ENCODE data around the gene HDAC4. TPM values are rescaled to one million over a fixed set of nuclear protein-coding genes. Genes with fewer than 3 reads are reported as not detected.

The HDAC4 gene
- polyA plus RNA-seq, 1 donor from 2014 or later: 2.8 TPM

DNA sequence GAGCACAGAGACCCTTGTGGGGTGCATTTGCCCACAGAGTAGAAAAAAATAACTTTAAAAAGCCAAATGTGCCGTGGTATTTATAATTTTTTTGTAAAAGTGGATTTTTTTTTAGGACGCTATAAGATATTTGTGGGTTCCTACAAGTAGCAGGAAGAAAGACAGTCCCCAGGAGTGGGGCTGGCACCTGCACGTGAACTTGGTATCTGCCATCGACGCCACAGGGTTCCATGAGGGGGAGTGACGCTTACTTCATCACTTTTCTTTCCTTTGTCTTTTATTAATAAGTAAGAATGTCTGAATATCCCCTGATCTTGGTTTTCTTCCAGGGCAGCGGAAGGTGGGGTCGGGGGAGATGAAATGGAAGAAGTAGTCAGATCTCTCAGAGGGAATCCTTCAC, 345.9 kb downstream of the HDAC4 start:
- Mint-ChIP-seq H3K27ac (no peak overlapping the region), H3K9me3 (no peaks in the 10 kb centered on the region), H3K4me3 (no peak overlapping the region)

DNA sequence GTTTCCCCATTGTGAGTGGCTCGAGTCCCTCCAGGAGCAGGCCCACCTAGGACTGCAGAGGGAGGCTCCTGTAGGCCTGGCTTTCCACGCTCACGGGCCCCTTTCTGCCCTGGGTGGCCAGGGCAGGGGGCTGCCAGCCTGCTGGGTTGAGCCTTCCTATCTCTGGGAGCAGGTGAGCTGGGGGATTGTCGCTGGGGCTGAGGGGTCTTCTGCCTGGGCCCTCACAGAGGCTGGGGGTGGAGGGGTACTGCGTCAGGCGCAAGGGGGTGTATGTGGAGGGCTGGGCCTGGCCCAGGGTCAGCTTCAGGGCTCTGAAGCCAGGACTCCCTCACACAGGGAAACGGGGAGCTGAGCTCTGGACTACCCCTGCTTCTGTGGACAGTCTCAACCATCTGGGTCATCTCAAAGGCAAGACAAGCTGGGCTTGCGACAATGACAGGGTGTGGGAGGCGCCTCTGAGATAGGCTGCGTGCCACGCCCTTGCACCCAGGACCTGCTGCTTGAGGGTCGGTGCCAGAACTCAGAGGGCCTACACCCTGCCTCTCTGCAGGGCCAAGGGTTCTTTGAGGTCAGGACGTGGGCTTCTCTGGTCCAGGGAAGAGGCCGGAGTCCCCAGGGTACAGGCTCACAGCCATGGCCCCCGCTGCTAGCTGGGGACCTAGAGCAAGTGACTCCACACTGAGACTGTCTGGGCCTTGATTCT, 346.9 kb downstream of the HDAC4 start:
- no peak overlapping the region for H3K4me3 Mint-ChIP-seq
- H3K4me1 Mint-ChIP-seq: no peaks in the 10 kb centered on the region
- H3K27me3 Mint-ChIP-seq: no peaks in the 10 kb centered on the region
- peaks cover 4% of the 10 kb centered on the region for H3K36me3 Mint-ChIP-seq
- H3K27ac Mint-ChIP-seq: no peak overlapping the region
- no peaks in the 10 kb centered on the region for H3K9me3 Mint-ChIP-seq

More for the DNA sequence above, 345.9 kb downstream of the HDAC4 start:
- H3K4me1 Mint-ChIP-seq: no peaks in the 10 kb centered on the region
- H3K27me3 Mint-ChIP-seq: no peaks in the 10 kb centered on the region
- H3K36me3 Mint-ChIP-seq: peaks cover 4% of the 10 kb centered on the region

DNA sequence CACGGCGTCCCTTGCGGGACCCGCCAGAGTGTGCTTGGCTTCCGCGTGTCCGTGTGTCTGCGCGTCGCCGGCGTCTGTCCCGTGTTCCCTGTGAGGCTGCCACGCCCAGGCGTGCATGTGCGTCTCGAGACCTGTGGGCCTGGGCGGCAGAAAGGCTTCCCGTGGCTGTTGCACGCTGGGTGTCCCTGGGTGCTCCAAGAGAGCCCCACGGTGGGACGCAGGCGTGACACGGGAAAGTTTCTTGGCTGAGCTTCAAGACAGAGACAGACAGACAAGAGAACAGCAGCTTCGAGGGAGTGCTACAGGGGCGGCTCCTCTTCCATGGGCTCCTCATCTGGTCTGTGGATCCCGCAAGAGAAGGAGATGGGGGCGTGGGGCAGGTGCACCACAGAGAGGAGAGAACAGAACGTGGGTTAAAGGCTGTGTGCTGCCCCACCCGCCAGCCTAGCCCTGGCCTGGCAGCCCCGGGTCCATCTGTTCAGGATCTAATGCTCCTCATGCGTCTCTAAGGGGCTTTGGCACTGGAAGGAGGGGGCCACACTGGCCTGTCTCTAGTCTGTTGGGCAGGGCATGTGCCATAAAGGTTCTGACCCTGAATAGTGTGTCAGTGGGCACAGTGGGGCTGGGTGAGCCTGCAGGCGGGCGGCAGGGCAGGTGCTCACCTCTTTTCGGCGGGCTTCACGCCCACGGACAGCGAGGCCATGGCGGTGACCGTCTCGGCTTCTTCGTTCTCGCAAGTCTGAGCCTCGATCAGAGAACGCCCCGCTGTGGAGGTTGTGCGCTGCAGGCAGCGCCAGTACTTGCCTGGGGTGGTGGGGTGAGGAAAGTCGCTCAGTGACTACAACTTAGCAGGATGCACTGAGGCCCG, 347.8 kb downstream of the HDAC4 start:
- peaks cover 0 to 4% (median 0%) of the 10 kb centered on the region in 3 donors for H3K9me3 Mint-ChIP-seq
- H3K36me3 Mint-ChIP-seq: peaks cover 4% of the 10 kb centered on the region
- H3K4me1 Mint-ChIP-seq: no peaks in the 10 kb centered on the region
- no peak overlapping the region for H3K27ac Mint-ChIP-seq
- H3K27me3 Mint-ChIP-seq: no peaks in the 10 kb centered on the region
- H3K4me3 Mint-ChIP-seq: no peak overlapping the region

DNA sequence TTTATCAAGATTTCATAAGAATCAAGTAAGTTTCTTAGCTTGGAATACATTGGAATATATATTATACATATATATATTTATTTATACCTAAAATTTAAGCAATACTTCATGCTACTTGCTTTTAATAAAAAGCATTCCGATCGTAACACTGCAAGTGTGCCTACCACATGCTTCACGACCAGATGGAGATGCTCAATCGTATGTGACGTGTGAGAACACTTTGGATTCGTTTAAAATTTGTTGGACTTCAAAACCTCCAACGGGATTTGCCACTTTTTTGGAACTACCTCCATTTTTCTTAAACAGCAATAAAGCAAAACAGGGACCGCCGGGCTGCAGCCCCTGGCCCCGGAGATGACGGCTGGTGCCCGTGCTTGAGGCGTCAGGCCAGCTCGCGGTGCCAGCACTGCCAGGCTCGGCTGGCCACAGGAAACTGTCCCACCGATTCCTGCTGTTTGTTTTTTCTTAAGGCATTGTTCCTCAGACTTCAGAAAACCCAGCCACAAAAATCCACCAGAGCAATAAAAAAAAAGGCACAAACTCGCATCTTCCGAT, 348.9 kb downstream of the HDAC4 start:
- Mint-ChIP-seq H3K27ac (no peak overlapping the region), H3K36me3 (peaks cover 4% of the 10 kb centered on the region), H3K4me3 (no peak overlapping the region), H3K27me3 (no peaks in the 10 kb centered on the region), H3K4me1 (no peaks in the 10 kb centered on the region), H3K9me3 (peaks cover 0 to 4% (median 0%) of the 10 kb centered on the region in 3 donors)

DNA sequence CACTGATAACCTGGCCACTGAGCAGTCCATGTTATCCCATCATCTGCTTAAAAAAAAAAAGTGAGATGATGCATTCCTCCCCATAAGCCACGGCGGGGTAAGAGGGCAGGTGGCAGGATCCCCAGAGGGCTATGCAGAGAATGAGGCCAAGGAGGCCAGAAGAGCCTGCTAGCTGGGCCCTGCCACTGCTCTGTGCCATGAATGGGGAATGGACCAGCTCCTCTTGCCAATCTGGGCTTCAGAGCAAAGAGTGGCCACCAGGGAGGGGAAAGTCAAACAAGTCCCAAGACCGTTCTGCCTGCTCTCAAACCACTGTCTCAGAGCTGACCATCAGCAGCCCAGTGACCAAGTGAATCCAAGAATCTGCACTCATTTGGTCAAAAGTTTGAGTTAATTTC, 350.6 kb downstream of the HDAC4 start:
- H3K4me3 Mint-ChIP-seq: no peak overlapping the region
- H3K27me3 Mint-ChIP-seq: no peaks in the 10 kb centered on the region
- H3K9me3 Mint-ChIP-seq: peaks cover 0 to 4% (median 0%) of the 10 kb centered on the region in 3 donors
- H3K36me3 Mint-ChIP-seq: peaks cover 4% of the 10 kb centered on the region
- no peak overlapping the region for H3K27ac Mint-ChIP-seq
- H3K4me1 Mint-ChIP-seq: no peaks in the 10 kb centered on the region

DNA sequence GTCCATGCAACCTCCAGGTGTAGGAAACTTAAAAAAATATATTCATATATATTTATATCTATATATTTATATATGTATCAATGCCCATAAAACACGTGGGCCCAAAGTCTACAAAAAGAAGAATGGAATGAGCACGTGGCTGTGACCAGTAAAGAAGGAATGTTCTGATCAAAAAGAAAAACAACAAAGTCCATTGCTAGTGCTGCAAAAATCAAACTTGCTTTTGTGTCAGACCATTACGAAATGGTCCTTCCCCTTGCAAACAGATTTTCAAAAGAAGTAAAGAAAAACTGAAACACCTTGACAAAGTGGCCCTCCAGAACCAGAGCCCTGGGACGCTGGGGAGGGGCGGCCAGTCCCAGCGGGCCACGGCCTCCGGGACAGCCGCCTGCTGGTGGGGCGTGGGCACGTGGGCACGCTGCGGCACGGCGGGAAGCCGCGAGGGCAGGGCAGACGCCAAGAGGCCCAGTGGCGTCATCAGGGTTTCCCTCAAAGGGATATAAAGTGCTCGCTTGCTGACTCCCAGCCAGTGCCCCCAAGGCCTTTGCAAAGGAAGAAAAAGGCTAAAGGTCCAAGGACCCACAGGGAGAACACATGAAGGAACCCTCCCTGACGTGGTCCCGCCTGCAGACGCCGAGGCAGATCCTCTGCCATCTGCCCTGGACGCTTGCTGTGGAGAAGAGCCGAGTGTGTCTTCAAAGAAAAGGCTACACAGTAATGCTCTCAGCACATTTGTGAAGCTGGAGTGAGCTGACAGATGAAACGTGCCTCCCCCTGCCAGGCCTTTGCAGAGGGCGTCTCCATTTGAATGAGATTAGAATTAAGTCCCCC, 351.2 kb downstream of the HDAC4 start:
- H3K9me3 Mint-ChIP-seq: peaks cover 0 to 4% (median 0%) of the 10 kb centered on the region in 3 donors
- peaks cover 1% of the 10 kb centered on the region for H3K36me3 Mint-ChIP-seq
- no peaks in the 10 kb centered on the region for H3K4me1 Mint-ChIP-seq
- no peak overlapping the region for H3K27ac Mint-ChIP-seq
- H3K27me3 Mint-ChIP-seq: no peaks in the 10 kb centered on the region
- no peak overlapping the region for H3K4me3 Mint-ChIP-seq

DNA sequence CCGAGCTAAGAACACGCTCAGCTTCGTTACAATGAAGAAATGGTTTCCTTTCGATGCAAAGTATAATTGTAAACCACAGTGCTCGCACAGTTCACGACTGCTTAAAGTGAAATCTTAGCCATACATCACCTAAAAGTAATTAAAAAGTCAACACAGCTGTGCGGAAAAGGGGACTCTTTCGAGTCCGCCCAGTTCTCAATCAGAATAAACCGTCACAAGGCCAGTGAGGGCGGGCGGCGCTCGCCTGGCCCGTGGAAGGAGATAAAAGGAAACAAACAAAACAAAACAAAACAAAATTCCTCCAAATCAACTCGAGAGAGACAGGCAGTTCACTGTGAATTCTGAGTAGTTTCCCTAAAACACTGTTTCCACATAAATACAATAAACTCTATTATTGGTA, 352.1 kb downstream of the HDAC4 start:
- no peak overlapping the region for H3K4me3 Mint-ChIP-seq
- no peaks in the 10 kb centered on the region for H3K27me3 Mint-ChIP-seq
- H3K4me1 Mint-ChIP-seq: no peaks in the 10 kb centered on the region
- no peak overlapping the region for H3K27ac Mint-ChIP-seq
- H3K9me3 Mint-ChIP-seq: peaks cover 0 to 4% (median 0%) of the 10 kb centered on the region in 3 donors
- H3K36me3 Mint-ChIP-seq: peaks cover 1% of the 10 kb centered on the region

DNA sequence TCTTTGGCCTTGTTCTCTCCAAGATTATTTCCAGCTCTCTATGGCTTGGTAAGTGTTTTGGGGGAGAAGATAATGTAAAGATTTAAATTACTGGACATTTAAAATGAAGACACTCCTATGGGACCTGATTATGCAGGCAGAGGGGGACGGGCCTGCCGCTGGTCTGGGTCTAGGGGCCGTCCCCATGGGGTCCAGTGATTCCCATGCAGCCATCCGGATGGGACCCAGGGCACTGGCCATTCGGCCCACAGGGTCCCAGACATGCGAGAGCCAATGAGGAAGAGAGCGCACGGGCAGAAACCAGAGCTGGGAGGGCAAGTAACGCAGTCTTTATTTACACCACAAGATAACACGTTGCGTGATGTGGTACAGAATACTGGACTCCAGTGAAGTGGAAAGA, 353.0 kb downstream of the HDAC4 start:
- Mint-ChIP-seq H3K27ac (no peak overlapping the region), H3K4me1 (peaks cover 0 to 2% (median 0%) of the 10 kb centered on the region in 3 donors), H3K9me3 (peaks cover 0 to 4% (median 0%) of the 10 kb centered on the region in 3 donors), H3K27me3 (no peaks in the 10 kb centered on the region), H3K36me3 (peaks cover 1% of the 10 kb centered on the region), H3K4me3 (no peak overlapping the region)

DNA sequence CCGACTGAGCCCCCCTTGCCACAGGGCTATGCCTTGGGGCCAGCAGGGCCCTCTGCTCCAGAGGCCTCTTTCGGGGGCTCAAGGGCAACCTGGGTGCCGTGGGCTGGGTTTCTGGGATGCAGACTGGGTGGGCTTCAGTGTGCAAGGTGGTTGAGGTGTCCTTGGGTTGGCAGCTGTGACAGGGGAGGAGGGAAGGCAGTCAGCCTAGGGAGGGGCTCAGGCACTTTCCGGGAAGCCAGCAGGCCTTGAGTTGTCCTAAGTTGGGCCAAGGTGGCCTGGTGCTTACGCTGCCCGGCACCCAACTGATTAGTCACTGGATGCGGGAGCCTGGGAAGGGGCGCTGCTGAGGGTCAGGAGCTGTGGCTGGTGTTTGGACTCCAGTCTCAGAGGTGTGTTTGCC, 353.4 kb downstream of the HDAC4 start:
- Mint-ChIP-seq H3K4me1 (peaks cover 0 to 2% (median 0%) of the 10 kb centered on the region in 3 donors), H3K36me3 (peaks cover 1% of the 10 kb centered on the region), H3K27me3 (no peaks in the 10 kb centered on the region), H3K27ac (no peak overlapping the region), H3K9me3 (peaks cover 0 to 4% (median 0%) of the 10 kb centered on the region in 3 donors), H3K4me3 (no peak overlapping the region)

DNA sequence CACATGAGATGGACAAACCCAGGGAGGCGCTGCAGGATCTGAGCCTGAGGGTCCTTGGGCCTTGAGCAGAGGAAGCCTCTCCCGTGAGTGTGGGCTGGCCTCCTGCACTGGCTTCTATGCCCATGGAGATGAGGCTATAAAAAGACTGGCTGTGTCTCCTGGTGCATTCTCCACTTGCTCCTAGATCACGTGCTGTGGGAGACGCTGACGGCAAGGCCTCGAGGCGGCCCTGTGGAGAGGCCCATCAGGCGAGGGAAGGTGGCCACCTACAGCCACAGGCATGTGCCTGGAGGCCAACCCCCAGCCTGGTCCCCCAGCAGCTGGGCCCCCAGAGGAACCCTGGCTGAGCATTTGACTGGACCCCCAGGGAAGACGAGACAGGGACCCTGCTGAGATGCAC, 354.0 kb downstream of the HDAC4 start:
- peaks cover 0 to 2% (median 0%) of the 10 kb centered on the region in 3 donors for H3K4me1 Mint-ChIP-seq
- no peak overlapping the region for H3K27ac Mint-ChIP-seq
- no peaks in the 10 kb centered on the region for H3K27me3 Mint-ChIP-seq
- H3K4me3 Mint-ChIP-seq: no peak overlapping the region
- H3K9me3 Mint-ChIP-seq: peaks cover 0 to 4% (median 0%) of the 10 kb centered on the region in 3 donors
- no peaks in the 10 kb centered on the region for H3K36me3 Mint-ChIP-seq

DNA sequence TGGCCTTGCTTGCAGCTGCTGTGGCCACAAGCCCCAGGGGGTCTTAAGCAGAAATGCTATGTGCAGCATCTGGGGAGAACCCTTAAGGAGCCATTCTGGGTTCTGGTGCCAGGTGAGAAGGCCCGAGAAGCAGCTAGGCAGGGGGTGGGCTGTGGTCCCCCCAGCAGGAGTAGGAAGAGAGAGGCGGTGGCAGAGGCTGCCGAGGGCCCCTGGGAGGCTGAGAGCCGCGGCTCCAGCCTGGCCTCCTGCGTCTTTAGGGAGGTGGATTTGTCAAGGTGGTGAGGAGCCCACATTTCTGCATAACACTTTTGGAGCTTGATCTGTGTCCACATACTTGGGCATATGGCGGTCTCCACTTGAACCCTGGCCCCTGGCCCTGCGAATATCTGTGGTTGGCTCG, 356.5 kb downstream of the HDAC4 start:
- H3K4me1 Mint-ChIP-seq: peaks cover 0 to 2% (median 0%) of the 10 kb centered on the region in 3 donors
- H3K36me3 Mint-ChIP-seq: no peaks in the 10 kb centered on the region
- peaks cover 0 to 4% (median 0%) of the 10 kb centered on the region in 3 donors for H3K9me3 Mint-ChIP-seq
- no peaks in the 10 kb centered on the region for H3K27me3 Mint-ChIP-seq
- H3K27ac Mint-ChIP-seq: no peak overlapping the region
- no peak overlapping the region for H3K4me3 Mint-ChIP-seq

DNA sequence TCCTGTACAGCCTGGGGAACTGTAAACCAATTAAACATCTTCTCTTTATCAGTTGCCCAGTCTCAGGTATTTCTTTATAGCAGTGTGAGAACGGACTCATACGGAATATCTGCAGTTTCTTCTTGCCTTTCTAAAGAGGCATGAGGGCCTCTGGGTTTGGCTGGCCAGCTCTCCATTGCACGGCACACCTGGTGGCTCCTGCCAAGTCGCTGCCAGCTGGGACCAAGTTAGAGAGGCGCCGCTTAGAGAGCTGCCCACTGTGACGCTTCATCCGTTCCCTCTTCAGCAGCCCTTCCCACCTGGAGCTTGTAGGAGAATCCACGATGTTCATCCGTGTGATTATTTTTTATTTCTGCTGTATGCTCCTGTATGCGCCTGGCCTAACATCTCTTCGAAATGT, 357.5 kb downstream of the HDAC4 start:
- H3K27ac Mint-ChIP-seq: no peak overlapping the region
- peaks cover 0 to 2% (median 0%) of the 10 kb centered on the region in 3 donors for H3K4me1 Mint-ChIP-seq
- H3K36me3 Mint-ChIP-seq: no peaks in the 10 kb centered on the region
- no peaks in the 10 kb centered on the region for H3K27me3 Mint-ChIP-seq
- H3K4me3 Mint-ChIP-seq: no peak overlapping the region
- peaks cover 0 to under 1% (median 0%) of the 10 kb centered on the region in 3 donors for H3K9me3 Mint-ChIP-seq

DNA sequence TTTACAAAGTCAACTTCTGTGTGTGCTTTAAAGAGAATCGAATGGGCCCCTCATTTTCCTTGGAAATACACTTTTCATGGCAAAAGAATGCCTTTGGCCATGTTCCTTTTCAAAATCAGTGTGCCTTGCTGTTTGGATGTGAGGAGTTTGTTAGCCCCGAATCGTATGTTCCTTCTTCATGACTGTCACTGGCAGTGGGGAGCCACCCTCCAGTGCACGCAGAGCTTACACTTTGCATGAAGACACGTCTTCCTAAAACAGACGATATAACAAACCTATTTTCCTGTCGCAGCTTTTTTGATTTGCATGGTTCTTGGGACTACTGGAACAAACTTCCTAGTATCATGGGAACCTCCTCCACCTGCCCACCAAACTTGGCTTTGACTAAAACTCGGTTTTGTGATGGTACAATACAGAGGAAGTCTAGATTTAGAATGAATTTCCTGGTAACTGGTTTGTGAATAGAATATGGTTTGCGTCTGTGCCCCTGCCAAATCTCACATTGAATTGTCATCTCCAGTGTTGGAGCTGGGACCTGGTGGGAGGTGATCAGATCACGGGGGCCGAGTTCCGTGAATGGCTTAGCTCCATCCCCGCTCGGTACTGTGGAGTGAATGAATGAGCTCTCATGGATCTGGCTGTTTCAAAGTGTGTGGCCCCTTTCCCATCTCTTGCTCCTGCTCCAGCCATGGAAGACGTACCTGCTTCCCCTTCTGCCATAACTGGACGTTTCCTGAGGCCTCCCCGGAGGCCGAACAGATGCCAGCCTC, 358.1 kb downstream of the HDAC4 start:
- H3K4me3 Mint-ChIP-seq: no peak overlapping the region
- no peak overlapping the region for H3K27ac Mint-ChIP-seq
- no peaks in the 10 kb centered on the region for H3K9me3 Mint-ChIP-seq
- H3K4me1 Mint-ChIP-seq: peaks cover 0 to 2% (median 0%) of the 10 kb centered on the region in 3 donors
- no peaks in the 10 kb centered on the region for H3K27me3 Mint-ChIP-seq
- peaks cover under 1% of the 10 kb centered on the region for H3K36me3 Mint-ChIP-seq

DNA sequence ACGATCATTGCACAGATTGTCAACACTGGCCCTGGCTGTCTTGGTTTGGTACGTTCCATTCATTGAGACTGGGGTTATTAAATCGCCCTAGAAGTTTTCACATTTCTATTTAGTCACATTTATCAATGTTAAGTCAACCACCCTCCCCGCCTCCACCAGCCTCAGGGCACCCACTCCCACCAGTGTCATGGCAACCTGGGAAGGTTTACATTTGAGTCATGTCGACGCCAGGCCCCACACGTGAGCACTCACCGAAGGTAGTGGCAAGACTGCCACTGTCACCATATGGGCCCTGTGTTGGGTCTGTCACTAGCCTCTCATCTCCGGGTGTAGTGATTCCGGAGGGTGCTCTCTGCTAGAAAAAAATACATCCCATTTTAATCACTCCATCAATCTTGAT, 358.8 kb downstream of the HDAC4 start:
- no peak overlapping the region for H3K27ac Mint-ChIP-seq

More for the DNA sequence above, 358.8 kb downstream of the HDAC4 start:
- Mint-ChIP-seq H3K36me3 (peaks cover 3% of the 10 kb centered on the region), H3K4me1 (peaks cover 0 to 2% (median 0%) of the 10 kb centered on the region in 3 donors), H3K27me3 (peaks cover 4% of the 10 kb centered on the region), H3K4me3 (no peak overlapping the region), H3K9me3 (no peaks in the 10 kb centered on the region)
